Activated CD4-positive, CD25-positive, alpha-beta regulatory T cell (primary cell): ENCODE measurements around the gene NCAPH2.

Source experiments
- DNase-seq, 4 experiments: peaks; one replicate each; lab custom pipeline; 2025; lab: John Stamatoyannopoulos, UW

Gene NCAPH2

GRCh38 chr22:50507991-50508884 lies at the start of gene NCAPH2:
Gene NCAPH2, plus strand, starts transcription at chr22:50508224. Its CDS starts 114 bp downstream, at chr22:50508338.
- DNase-seq, result peak in 2 of 4 experiments; percentile 100

- no peak for DNase-seq
Observed at GRCh38 chr22:50459016-50459415, 49.0 kb upstream of the NCAPH2 start.

- no peak for DNase-seq
Observed at GRCh38 chr22:50459496-50460140, 48.4 kb upstream of the NCAPH2 start.

GRCh38 chr22:50460938-50461337 lies 47.1 kb upstream of the NCAPH2 start:
- DNase-seq, result no peak

GRCh38 chr22:50461536-50461935 lies 46.5 kb upstream of the NCAPH2 start:
- DNase-seq, result no peak

- no peak for DNase-seq
Observed at GRCh38 chr22:50461979-50462540, 46.0 kb upstream of the NCAPH2 start.

GRCh38 chr22:50463188-50463900 lies 44.7 kb upstream of the NCAPH2 start:
- no peak for DNase-seq

- DNase-seq, result no peak
Observed at GRCh38 chr22:50464451-50464850, 43.6 kb upstream of the NCAPH2 start.

GRCh38 chr22:50465066-50465930 lies 42.7 kb upstream of the NCAPH2 start:
- no peak for DNase-seq

GRCh38 chr22:50467341-50467740 lies 40.7 kb upstream of the NCAPH2 start:
- DNase-seq, result no peak

GRCh38 chr22:50467773-50468440 lies 40.1 kb upstream of the NCAPH2 start:
- DNase-seq, result no peak

- DNase-seq, result no peak
Observed at GRCh38 chr22:50468626-50469025, 39.4 kb upstream of the NCAPH2 start.

GRCh38 chr22:50469377-50470305 lies 38.4 kb upstream of the NCAPH2 start:
- peak; percentile 76 to 98 (median 91) for DNase-seq

GRCh38 chr22:50470491-50470890 lies 37.5 kb upstream of the NCAPH2 start:
- DNase-seq, result no peak

- no peak for DNase-seq
Observed at GRCh38 chr22:50471197-50471847, 36.7 kb upstream of the NCAPH2 start.

GRCh38 chr22:50471962-50472361 lies 36.1 kb upstream of the NCAPH2 start:
- no peak for DNase-seq

- DNase-seq, result peak in 2 of 4 experiments; percentile 12 to 24
Observed at GRCh38 chr22:50473088-50473487, 34.9 kb upstream of the NCAPH2 start.

- DNase-seq, result no peak
Observed at GRCh38 chr22:50473855-50474671, 34.0 kb upstream of the NCAPH2 start.
